Measurements from ENCODE around the gene GNB1L.

The GNB1L gene

GRCh38 chr22:19875531-19876313 is 21.0 kb upstream of the GNB1L start:
- DNase-seq, result no peak

GRCh38 chr22:19875061-19875530 is 20.4 kb upstream of the GNB1L start:
- DNase-seq, result no peak

- DNase-seq, result peak; percentile 19
Measured at GRCh38 chr22:19874307-19875060, 19.8 kb upstream of the GNB1L start.

GRCh38 chr22:19873960-19874306 is 19.3 kb upstream of the GNB1L start:
- no peak for DNase-seq

GRCh38 chr22:19873138-19873959 is 18.7 kb upstream of the GNB1L start:
- no peak for DNase-seq

GRCh38 chr22:19872779-19873137 is 18.1 kb upstream of the GNB1L start:
- DNase-seq, result no peak

- no peak for DNase-seq
Measured at GRCh38 chr22:19871845-19872778, 17.4 kb upstream of the GNB1L start.

GRCh38 chr22:19871023-19871844 is 16.6 kb upstream of the GNB1L start:
- no peak for DNase-seq

- DNase-seq, result no peak
Measured at GRCh38 chr22:19870153-19871022, 15.7 kb upstream of the GNB1L start.

- no peak for DNase-seq
Measured at GRCh38 chr22:19869497-19870152, 15.0 kb upstream of the GNB1L start.

GRCh38 chr22:19868773-19869471 is 14.2 kb upstream of the GNB1L start:
- no peak for DNase-seq

GRCh38 chr22:19868333-19868732 is 13.7 kb upstream of the GNB1L start:
- no peak for DNase-seq

GRCh38 chr22:19867617-19868016 is 12.9 kb upstream of the GNB1L start:
- DNase-seq, result no peak

GRCh38 chr22:19866665-19867009 is 12.0 kb upstream of the GNB1L start:
- no peak for DNase-seq

- no peak for DNase-seq
Measured at GRCh38 chr22:19865141-19865829, 10.6 kb upstream of the GNB1L start.

- DNase-seq, result no peak
Measured at GRCh38 chr22:19864538-19865106, 9.9 kb upstream of the GNB1L start.

- no peak for DNase-seq
Measured at GRCh38 chr22:19863571-19863970, 8.9 kb upstream of the GNB1L start.

- no peak for DNase-seq
Measured at GRCh38 chr22:19862619-19863246, 8.1 kb upstream of the GNB1L start.
